ENCODE data around the gene ZCCHC3. TPM values are rescaled to one million over a fixed set of nuclear protein-coding genes. Genes with fewer than 3 reads are reported as not detected.
"Not testable (repeated sequence)": the region's sequence is repeated elsewhere in the genome, so short reads cannot be mapped to it uniquely, and the experiment has no call there.

ZCCHC3 gene
- total RNA-seq, 1 donor from 2014 or later, result 15.6 TPM

DNA sequence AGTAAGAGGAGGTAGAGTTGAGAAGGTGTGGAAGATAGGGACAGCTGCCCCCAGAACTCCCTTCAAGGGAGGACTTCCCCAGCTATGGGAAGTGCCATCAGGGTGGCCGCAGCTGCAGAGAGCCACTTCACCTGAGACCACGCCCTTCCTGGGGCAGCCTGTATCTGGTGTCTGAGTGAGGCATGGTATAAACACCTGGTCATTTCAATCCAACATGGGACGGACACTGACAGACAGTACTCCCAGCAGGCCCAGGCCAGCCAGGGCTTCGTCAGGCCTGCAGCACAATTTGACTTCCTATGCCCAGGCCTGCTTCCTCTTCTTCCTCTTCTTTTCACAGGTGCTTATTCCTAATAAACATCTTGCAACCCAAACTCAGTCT is 32.5 kb downstream of the ZCCHC3 start:
- Histone ChIP-seq H3K36me3 (no peaks in the 10 kb centered on the region), H3K4me3 (no peak overlapping the region), H3K4me1 (peaks cover 0 to 5% of the 10 kb centered on the region in 2 donors), H3K9me3 (no peaks in the 10 kb centered on the region), H3K27ac (peak overlapping the region; percentile 38 to 98), H3K27me3 (no peaks in the 10 kb centered on the region)
- intact Hi-C loops (cut with DNase I), result loop anchor here (1.0 to 10.0 kb wide), 4 partner anchors 63 to 1565 kb away; partner anchors contain the start of genes FKBP1A and SIRPA
- DNase-seq (ENCODE audit: low spot score in 2 of 2), result no peak
- no peak for TF ChIP-seq CTCF (IDR thresholded peaks at IDR 0.05)

DNA sequence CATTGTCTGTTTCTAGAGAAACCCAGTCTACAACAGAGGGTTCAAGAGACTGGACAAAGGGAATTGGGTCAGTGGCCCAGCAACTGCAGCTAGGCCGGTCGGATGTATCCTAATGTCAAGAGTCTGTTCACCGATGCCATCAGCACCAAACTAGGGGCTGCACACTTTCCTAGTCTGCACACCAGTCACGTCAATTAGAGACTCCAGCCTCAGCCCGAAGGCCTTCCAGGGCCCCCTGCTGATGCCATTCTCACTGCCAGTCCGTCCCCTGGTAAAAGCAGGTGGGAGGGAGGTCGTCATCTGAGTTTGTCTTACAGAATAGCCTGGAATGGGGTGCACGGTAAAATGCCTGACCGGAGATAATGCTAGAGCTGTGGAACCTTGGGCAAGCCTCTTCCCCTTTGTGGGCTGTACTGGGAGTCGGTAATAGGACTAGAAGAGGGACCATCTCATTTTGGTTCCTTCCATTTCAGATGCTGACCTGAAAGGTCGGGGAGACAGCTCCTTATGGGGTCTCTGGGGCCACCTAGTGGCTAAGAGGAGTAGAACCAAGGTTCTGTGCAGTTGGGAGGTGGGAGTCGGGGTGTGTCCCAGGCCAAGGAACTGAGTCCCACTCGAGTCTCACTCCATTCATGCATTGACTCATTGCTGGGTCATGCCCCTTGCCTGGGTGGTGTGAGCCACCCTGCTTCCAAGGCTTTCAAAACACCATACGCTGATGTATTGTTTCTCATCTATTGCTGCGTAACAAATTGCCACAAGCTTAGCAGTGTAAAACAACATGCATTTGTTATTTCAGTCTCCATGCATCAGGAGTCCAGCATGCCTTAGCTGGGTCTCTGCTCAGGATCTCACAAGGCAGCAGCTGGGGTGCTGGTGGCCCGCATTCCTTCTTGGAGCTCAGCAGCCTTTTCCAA is 33.1 kb downstream of the ZCCHC3 start:
- Histone ChIP-seq H3K27me3 (no peaks in the 10 kb centered on the region), H3K4me1 (peaks cover 0 to 5% of the 10 kb centered on the region in 2 donors), H3K27ac (no peak overlapping the region), H3K4me3 (no peak overlapping the region), H3K9me3 (no peaks in the 10 kb centered on the region), H3K36me3 (no peaks in the 10 kb centered on the region)
- peak; percentile 76 to 86 (median 85) for TF ChIP-seq CTCF (IDR thresholded peaks at IDR 0.05)
- DNase-seq (ENCODE audit: low spot score in 2 of 2), result peak in 1 of 2 donors; percentile 76
- intact Hi-C loops (cut with DNase I), result loop anchor here (1.0 to 2.0 kb wide), 2 partner anchors 63 to 124 kb away; no protein-coding TSS in a partner anchor

DNA sequence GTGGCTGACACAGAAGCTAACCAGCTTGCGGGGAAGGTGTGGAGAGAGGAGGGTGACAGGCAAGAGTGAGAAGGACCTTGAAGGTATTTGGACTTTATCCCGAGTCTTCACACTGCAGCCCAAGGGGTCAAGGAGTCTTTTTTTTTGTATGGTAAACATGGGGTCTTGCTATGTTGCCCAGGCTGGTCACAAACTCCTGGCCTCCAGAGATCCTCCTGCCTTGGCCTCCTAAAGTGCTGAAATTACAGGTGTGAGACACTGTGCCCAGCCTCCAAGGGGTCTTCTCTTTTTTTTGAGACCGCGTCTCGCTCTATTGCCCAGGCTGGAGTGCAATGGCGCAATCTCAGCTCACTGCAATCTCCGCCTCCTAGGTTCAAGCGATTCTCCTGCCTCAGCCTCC is 37.2 kb downstream of the ZCCHC3 start:
- intact Hi-C loops (cut with DNase I), result no loop called here

GRCh38 chr20:336040-336439 is 38.7 kb downstream of the ZCCHC3 start:
- H3K4me1 ChIP-seq; H3K36me3 ChIP-seq; H3K9me3 ChIP-seq; DNase-seq (ENCODE audit: low spot score in 2 of 2); H3K27me3 ChIP-seq; H3K27ac ChIP-seq; H3K4me3 ChIP-seq; intact Hi-C loops (cut with DNase I): not testable (repeated sequence)

More for the DNA sequence above, 37.2 kb downstream of the ZCCHC3 start:
- Histone ChIP-seq H3K36me3 (no peaks in the 10 kb centered on the region), H3K27me3 (no peaks in the 10 kb centered on the region), H3K4me1 (no peaks in the 10 kb centered on the region), H3K4me3 (no peak overlapping the region), H3K27ac (no peak overlapping the region), H3K9me3 (no peaks in the 10 kb centered on the region)
- no peak for TF ChIP-seq CTCF (IDR thresholded peaks at IDR 0.05)
- DNase-seq (ENCODE audit: low spot score in 2 of 2), result no peak

DNA sequence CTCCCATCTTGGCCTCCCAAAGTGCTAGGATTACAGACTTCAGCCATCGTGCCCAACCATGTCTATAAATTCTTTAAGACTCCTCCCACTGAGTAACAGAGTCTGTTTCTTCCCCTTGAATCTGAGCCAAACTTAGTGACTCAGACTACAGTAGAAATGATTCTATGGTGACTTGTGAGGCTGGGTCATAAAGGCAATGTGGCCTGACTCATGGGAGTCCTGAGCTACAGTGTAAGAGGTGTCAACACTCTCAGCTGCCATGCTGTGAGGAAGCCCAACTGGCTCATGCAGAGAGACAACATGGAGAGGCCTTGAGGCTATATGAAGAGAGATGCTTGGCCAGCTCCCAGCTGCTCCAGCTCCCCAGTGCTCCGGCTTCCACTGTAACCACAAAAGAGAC is 44.3 kb downstream of the ZCCHC3 start:
- DNase-seq (ENCODE audit: low spot score in 2 of 2), result no peak
- no peaks in the 10 kb centered on the region for H3K36me3 ChIP-seq
- no peaks in the 10 kb centered on the region for H3K27me3 ChIP-seq
- H3K4me3 ChIP-seq, result no peak overlapping the region
- intact Hi-C loops (cut with DNase I), result no loop called here
- peaks cover 0 to 4% of the 10 kb centered on the region in 2 donors for H3K4me1 ChIP-seq
- H3K9me3 ChIP-seq, result peaks cover 0 to 8% of the 10 kb centered on the region in 2 donors
- TF ChIP-seq CTCF (IDR thresholded peaks at IDR 0.05), result no peak
- no peak overlapping the region for H3K27ac ChIP-seq

DNA sequence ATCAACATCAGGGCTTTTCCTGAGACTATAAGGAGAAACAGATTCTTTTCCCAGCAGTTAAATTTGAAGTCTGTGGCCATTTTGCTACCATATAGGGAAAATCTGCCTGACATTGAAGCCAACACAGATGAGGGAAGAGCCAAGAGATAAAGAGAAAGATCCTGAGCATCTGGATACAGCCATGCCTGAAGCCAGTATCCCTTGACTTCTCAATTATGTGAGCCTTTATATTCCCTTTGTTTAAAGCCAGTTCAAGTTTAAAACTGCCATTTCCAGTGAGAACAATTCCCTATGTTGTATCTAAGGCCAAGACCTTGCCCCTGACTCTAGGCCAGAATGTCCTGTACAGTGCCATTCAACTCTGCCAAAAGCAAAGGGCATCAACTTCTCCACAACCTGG is 45.7 kb downstream of the ZCCHC3 start:
- intact Hi-C loops (cut with DNase I), result no loop called here
- DNase-seq (ENCODE audit: low spot score in 2 of 2), result no peak
- H3K27ac ChIP-seq, result no peak overlapping the region
- H3K27me3 ChIP-seq, result no peaks in the 10 kb centered on the region
- H3K36me3 ChIP-seq, result no peaks in the 10 kb centered on the region
- TF ChIP-seq CTCF (IDR thresholded peaks at IDR 0.05), result no peak
- H3K4me3 ChIP-seq, result no peak overlapping the region
- H3K4me1 ChIP-seq, result peaks cover 0 to 4% of the 10 kb centered on the region in 2 donors
- H3K9me3 ChIP-seq, result peaks cover 0 to 8% of the 10 kb centered on the region in 2 donors
